Measurements from ENCODE around the gene ENTPD7. TPM values are rescaled to one million over a fixed set of nuclear protein-coding genes. Genes with fewer than 3 reads are reported as not detected.
"Not testable (repeated sequence)": the region's sequence is repeated elsewhere in the genome, so short reads cannot be mapped to it uniquely, and the experiment has no call there.

The ENTPD7 gene
- total RNA-seq, 1 experiment from 2014 or later = 11.4 TPM

DNA sequence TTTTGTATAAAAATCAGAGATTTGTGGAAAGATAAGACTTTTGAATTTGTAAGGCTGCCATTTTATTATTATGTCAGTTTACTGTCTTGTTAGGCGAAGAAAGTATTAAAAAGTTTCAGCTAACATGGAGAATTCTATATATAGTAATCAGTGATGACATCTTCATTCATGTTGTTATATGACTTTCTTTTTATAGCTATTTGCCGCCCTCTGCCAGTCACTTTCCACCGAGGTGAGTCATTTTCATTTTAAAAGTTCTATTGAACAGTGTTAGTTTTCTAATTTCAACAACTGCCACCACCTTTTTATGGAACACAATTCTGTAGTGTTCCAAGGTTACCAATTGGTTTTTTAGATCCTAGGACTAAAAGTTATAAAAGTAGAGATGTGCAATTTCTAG, 84.5 kb downstream of the ENTPD7 start (continued):
- TF ChIP-seq ATF1 (CRISPR knock-in tag; IDR thresholded peaks at IDR 0.05) (no peak), PRRX2 (CRISPR knock-in tag; IDR thresholded peaks at IDR 0.05) (no peak), CREB1 (CRISPR knock-in tag; IDR thresholded peaks at IDR 0.05) (no peak), SMAD4 (CRISPR knock-in tag; IDR thresholded peaks at IDR 0.05) (no peak), ETV6 (CRISPR knock-in tag; IDR thresholded peaks at IDR 0.05) (no peak), JAZF1 (CRISPR knock-in tag; IDR thresholded peaks at IDR 0.05) (no peak)
- TF ChIP-seq, protein P1, sequence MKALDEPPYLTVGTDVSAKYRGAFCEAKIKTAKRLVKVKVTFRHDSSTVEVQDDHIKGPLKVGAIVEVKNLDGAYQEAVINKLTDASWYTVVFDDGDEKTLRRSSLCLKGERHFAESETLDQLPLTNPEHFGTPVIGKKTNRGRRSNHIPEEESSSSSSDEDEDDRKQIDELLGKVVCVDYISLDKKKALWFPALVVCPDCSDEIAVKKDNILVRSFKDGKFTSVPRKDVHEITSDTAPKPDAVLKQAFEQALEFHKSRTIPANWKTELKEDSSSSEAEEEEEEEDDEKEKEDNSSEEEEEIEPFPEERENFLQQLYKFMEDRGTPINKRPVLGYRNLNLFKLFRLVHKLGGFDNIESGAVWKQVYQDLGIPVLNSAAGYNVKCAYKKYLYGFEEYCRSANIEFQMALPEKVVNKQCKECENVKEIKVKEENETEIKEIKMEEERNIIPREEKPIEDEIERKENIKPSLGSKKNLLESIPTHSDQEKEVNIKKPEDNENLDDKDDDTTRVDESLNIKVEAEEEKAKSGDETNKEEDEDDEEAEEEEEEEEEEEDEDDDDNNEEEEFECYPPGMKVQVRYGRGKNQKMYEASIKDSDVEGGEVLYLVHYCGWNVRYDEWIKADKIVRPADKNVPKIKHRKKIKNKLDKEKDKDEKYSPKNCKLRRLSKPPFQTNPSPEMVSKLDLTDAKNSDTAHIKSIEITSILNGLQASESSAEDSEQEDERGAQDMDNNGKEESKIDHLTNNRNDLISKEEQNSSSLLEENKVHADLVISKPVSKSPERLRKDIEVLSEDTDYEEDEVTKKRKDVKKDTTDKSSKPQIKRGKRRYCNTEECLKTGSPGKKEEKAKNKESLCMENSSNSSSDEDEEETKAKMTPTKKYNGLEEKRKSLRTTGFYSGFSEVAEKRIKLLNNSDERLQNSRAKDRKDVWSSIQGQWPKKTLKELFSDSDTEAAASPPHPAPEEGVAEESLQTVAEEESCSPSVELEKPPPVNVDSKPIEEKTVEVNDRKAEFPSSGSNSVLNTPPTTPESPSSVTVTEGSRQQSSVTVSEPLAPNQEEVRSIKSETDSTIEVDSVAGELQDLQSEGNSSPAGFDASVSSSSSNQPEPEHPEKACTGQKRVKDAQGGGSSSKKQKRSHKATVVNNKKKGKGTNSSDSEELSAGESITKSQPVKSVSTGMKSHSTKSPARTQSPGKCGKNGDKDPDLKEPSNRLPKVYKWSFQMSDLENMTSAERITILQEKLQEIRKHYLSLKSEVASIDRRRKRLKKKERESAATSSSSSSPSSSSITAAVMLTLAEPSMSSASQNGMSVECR (CRISPR knock-in tag; IDR thresholded peaks at IDR 0.05; ENCODE audit: borderline replicate concordance) = no peak
- TF ChIP-seq, protein P2, sequence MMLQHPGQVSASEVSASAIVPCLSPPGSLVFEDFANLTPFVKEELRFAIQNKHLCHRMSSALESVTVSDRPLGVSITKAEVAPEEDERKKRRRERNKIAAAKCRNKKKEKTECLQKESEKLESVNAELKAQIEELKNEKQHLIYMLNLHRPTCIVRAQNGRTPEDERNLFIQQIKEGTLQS (CRISPR knock-in tag; conservative IDR thresholded peaks at IDR 0.05) = no peak
- TF ChIP-seq, protein P3, sequence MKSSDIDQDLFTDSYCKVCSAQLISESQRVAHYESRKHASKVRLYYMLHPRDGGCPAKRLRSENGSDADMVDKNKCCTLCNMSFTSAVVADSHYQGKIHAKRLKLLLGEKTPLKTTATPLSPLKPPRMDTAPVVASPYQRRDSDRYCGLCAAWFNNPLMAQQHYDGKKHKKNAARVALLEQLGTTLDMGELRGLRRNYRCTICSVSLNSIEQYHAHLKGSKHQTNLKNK (CRISPR knock-in tag; IDR thresholded peaks at IDR 0.05) = no peak

DNA sequence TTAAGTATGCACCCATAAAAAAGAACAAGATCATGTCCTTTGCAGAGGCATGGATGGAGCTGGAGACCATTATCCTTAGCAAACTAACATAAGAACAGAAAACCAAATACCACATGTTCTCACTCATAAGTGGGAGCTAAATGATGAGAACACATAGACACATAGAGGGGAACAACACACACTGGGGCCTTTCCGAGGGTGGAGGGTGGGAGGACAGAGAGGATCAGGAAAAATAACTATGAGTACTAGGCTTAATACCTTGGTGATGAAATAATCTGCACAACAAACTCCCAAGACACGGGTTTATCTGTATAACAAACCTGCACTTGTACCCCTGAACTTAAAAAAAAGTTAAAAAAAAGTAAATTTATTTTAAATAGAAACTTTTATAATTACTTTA, 86.9 kb downstream of the ENTPD7 start:
- POLR2A ChIA-PET, CTCF ChIA-PET: not testable (repeated sequence)
- peaks cover 65% of the 10 kb centered on the region for H3K36me3 Mint-ChIP-seq

DNA sequence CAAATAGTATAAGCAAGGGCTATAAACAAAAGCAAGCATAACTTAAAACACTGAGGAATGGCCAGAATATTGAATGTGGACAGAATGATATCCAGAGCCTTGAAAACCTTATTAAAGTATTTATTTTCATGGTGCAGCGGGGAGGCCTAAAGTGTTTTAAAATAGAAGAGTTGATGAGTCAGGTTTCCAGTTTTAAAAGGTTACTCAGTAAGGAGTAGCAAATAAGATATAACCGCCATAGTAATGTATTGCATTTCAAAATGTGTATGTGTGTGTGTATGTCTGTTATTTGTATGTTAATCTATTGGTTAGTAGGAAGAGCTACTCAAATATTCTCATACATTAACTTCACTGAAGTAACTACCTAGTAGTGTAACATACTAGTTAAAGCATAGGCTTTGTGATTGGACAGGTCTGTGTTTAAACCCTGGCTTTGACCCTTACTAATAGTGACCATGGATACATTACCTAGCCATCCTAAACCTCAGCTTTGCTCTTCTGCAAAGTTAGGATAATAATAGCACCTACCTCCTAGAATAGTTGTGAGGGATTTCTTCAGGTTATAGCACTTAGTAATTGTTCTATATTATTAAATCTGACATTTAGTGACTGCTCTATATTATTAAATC, 89.6 kb downstream of the ENTPD7 start:
- H3K4me3 Mint-ChIP-seq = no peak overlapping the region
- DNase-seq (ENCODE audit: low spot score) = no peak
- no peaks in the 10 kb centered on the region for H3K9me3 Mint-ChIP-seq
- POLR2A ChIA-PET = no interaction called here
- no peaks in the 10 kb centered on the region for H3K4me1 Mint-ChIP-seq
- no peaks in the 10 kb centered on the region for H3K27me3 Mint-ChIP-seq (ENCODE audit: low read depth)
- H3K36me3 Mint-ChIP-seq = peaks cover 54% of the 10 kb centered on the region
- ATAC-seq = no peak
- TF ChIP-seq, protein P4, sequence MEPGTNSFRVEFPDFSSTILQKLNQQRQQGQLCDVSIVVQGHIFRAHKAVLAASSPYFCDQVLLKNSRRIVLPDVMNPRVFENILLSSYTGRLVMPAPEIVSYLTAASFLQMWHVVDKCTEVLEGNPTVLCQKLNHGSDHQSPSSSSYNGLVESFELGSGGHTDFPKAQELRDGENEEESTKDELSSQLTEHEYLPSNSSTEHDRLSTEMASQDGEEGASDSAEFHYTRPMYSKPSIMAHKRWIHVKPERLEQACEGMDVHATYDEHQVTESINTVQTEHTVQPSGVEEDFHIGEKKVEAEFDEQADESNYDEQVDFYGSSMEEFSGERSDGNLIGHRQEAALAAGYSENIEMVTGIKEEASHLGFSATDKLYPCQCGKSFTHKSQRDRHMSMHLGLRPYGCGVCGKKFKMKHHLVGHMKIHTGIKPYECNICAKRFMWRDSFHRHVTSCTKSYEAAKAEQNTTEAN (CRISPR knock-in tag; IDR thresholded peaks at IDR 0.05) = no peak
- TF ChIP-seq JAZF1 (CRISPR knock-in tag; IDR thresholded peaks at IDR 0.05) (no peak), ELF4 (CRISPR knock-in tag; IDR thresholded peaks at IDR 0.05; ENCODE audit: low read depth) (no peak), GABPB1 (CRISPR knock-in tag; IDR thresholded peaks at IDR 0.05) (no peak), SP1 (CRISPR knock-in tag; conservative IDR thresholded peaks at IDR 0.05) (no peak), ZNF317 (CRISPR knock-in tag; IDR thresholded peaks at IDR 0.05; ENCODE audit: borderline replicate concordance, low read depth) (no peak), NR1H2 (CRISPR knock-in tag; IDR thresholded peaks at IDR 0.05) (no peak)
- TF ChIP-seq, protein P3 (CRISPR knock-in tag; IDR thresholded peaks at IDR 0.05) = no peak
- CTCF ChIA-PET = no interaction called here
- H3K27ac Mint-ChIP-seq = no peak overlapping the region

More for the DNA sequence above, 86.9 kb downstream of the ENTPD7 start:
- ATAC-seq; DNase-seq (ENCODE audit: low spot score); H3K27ac Mint-ChIP-seq; H3K27me3 Mint-ChIP-seq (ENCODE audit: low read depth); H3K9me3 Mint-ChIP-seq; H3K4me1 Mint-ChIP-seq; H3K4me3 Mint-ChIP-seq: not testable (repeated sequence)
